GM21515 (cell line): ENCODE results near the gene LY6G6F.

Source experiments
- ATAC-seq: cut with Tn5 transposase; IDR thresholded peaks from one replicate; pipeline ENCODE4 v1.9.1; 2021; ENCODE audit not compliant: unreplicated experiment

Gene LY6G6F

GRCh38 chr6:31722173-31722572 lies 15.5 kb downstream of the LY6G6F start:
- no peak for ATAC-seq

GRCh38 chr6:31723245-31723979 lies 16.7 kb downstream of the LY6G6F start, which contains the start of gene MPIG6B:
Gene MPIG6B, plus strand, starts transcription at chr6:31723373. Its CDS starts 11 bp downstream, at chr6:31723384.
- ATAC-seq: no peak

- no peak for ATAC-seq
These were observed 17.5 kb downstream of the LY6G6F start for GRCh38 chr6:31723980-31724691.

GRCh38 chr6:31725502-31726350 lies 19.1 kb downstream of the LY6G6F start:
- no peak for ATAC-seq

GRCh38 chr6:31727034-31727716 lies 20.5 kb downstream of the LY6G6F start:
- no peak for ATAC-seq

- no peak for ATAC-seq
These were observed 21.3 kb downstream of the LY6G6F start for GRCh38 chr6:31727717-31728671.

- ATAC-seq: no peak
These were observed 22.3 kb downstream of the LY6G6F start, which contains the start of gene DDAH2 for GRCh38 chr6:31728767-31729514. Gene DDAH2, minus strand, starts transcription at chr6:31729299. Its CDS starts 138 bp downstream, at chr6:31729161.

- ATAC-seq: peak; percentile 41
These were observed 22.9 kb downstream of the LY6G6F start for GRCh38 chr6:31729515-31729978.

GRCh38 chr6:31729979-31730630 lies 23.4 kb downstream of the LY6G6F start:
- ATAC-seq: peak; percentile 37

- no peak for ATAC-seq
These were observed 24.0 kb downstream of the LY6G6F start for GRCh38 chr6:31730631-31731086.

- no peak for ATAC-seq
These were observed 25.4 kb downstream of the LY6G6F start for GRCh38 chr6:31732029-31732428.

GRCh38 chr6:31733734-31734133 lies 27.1 kb downstream of the LY6G6F start:
- no peak for ATAC-seq

GRCh38 chr6:31734247-31734820 lies 27.7 kb downstream of the LY6G6F start:
- no peak for ATAC-seq

GRCh38 chr6:31734821-31735406 lies 28.2 kb downstream of the LY6G6F start:
- ATAC-seq: no peak

- ATAC-seq: no peak
These were observed 29.5 kb downstream of the LY6G6F start, which contains the start of gene CLIC1 for GRCh38 chr6:31736021-31736767. Gene CLIC1, minus strand, starts transcription at chr6:31736530. Its CDS starts 230 bp downstream, at chr6:31736300.

GRCh38 chr6:31736768-31737314 lies 30.2 kb downstream of the LY6G6F start:
- no peak for ATAC-seq
